Memory B cell (primary cell): ENCODE data around the gene FCHO1.

Experiments
- ATAC-seq: fragments of 150-1000 bp; cut with Tn5 transposase; 2 replicates; pipeline ENCODE4 v1.10.0; 2021; ENCODE audit warnings: low read depth, mild to moderate bottlenecking, moderate library complexity
- DNase-seq, 2 donors: peaks; one replicate each; pipeline ENCODE4 v3.0.0; 2022; ENCODE audit warnings: low spot score in 2 of 2
- H3K27ac Mint-ChIP-seq: one replicate; pipeline ENCODE4 v1.8.0; 2022; ENCODE audit warnings: mild to moderate bottlenecking, moderate library complexity, mixed read lengths
- H3K27me3 Mint-ChIP-seq: one replicate; pipeline ENCODE4 v1.8.0; 2022; ENCODE audit warnings: mixed read lengths
- H3K36me3 Mint-ChIP-seq: one replicate; pipeline ENCODE4 v1.8.0; 2022; ENCODE audit warnings: mild to moderate bottlenecking, mixed read lengths
- H3K4me1 Mint-ChIP-seq: one replicate; pipeline ENCODE4 v1.8.0; 2022; ENCODE audit warnings: mixed read lengths
- H3K4me3 Mint-ChIP-seq: one replicate; pipeline ENCODE4 v1.8.0; 2022; ENCODE audit warnings: mild to moderate bottlenecking, moderate library complexity, mixed read lengths
- H3K9me3 Mint-ChIP-seq: one replicate; pipeline ENCODE4 v1.8.0; 2022; ENCODE audit warnings: mixed read lengths

The FCHO1 gene

DNA sequence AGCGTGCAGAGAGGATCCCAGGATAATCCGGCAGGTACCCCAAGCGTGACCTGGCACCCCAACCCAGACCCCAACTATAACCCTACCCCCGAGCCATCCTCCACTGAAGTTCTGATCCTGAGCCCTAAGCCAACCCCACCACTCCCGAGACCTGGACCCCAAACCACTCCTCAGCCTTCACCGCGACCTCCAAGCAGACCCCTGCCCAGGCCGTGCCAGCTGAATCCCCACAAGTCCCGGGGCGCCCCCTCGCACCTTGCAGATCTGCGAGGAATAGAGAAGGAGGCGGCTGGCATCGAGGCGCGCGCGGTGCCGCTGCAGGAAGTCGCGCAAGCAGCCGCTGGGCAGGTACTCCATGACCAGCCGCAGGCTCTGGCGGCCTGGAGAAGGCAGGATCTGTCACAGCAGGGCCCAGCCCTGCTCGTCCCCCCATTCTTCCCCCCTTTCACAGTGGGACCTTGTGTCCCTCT, 80.2 kb downstream of the FCHO1 start:
- Mint-ChIP-seq H3K4me3 (no peak overlapping the region), H3K9me3 (peaks cover 4% of the 10 kb centered on the region), H3K27ac (no peak overlapping the region), H3K4me1 (peaks cover 8% of the 10 kb centered on the region), H3K36me3 (peaks cover 33% of the 10 kb centered on the region), H3K27me3 (no peaks in the 10 kb centered on the region)
- DNase-seq (no peak), ATAC-seq (no peak)

- Mint-ChIP-seq H3K4me3 (no peak overlapping the region), H3K27ac (no peak overlapping the region), H3K9me3 (peaks cover 4% of the 10 kb centered on the region), H3K4me1 (peaks cover 8% of the 10 kb centered on the region), H3K27me3 (no peaks in the 10 kb centered on the region), H3K36me3 (peaks cover 34% of the 10 kb centered on the region)
- DNase-seq = no peak
- no peak for ATAC-seq
Measured at GRCh38 chr19:17832443-17833208, 81.3 kb downstream of the FCHO1 start.

- DNase-seq (no peak), ATAC-seq (no peak)
- H3K27me3 Mint-ChIP-seq = no peaks in the 10 kb centered on the region
- H3K4me1 Mint-ChIP-seq = peaks cover 8% of the 10 kb centered on the region
- peaks cover 33% of the 10 kb centered on the region for H3K36me3 Mint-ChIP-seq
- no peak overlapping the region for H3K27ac Mint-ChIP-seq
- peaks cover 4% of the 10 kb centered on the region for H3K9me3 Mint-ChIP-seq
- no peak overlapping the region for H3K4me3 Mint-ChIP-seq
Measured at GRCh38 chr19:17834350-17835181, 83.3 kb downstream of the FCHO1 start.

DNA sequence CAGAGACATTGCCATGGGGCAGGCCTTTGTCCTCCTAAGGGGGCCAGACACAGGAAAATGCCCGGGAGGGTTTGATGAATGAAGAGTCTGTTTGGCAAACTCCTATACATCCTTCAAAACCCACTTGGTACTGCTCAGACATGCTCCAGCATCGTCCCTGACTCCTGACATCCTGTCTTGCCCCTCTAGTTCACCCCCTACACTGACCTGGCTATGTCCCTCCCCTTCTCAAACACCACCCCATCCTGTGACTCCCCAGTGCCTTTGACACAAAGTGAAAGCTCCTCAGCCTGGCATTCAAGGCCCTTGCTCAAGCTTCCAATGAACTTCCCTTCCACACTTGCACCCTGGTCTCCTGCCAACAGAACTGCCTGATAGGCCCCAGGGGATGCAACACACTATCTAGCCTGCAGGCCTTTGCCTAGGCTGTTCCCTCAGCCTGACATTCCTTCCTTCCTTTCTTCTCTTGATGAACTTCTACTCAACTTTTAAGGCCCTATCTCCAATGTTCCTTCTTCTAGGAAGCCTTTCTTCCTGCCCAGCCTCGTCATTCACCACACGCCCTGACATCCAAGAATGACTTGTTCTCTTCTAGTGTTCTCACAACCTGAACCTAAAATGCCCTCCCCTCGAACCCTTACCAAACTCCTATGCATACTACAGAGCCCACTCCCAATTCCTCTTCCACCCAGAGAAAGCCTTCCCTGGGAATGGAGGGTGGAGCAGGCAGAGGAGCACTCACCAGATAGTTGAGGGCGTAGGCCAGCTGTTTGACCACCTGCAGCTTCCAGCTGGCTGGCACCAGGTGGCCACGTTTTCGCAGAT, 84.1 kb downstream of the FCHO1 start:
- Mint-ChIP-seq H3K4me3 (no peak overlapping the region), H3K9me3 (peaks cover 2% of the 10 kb centered on the region), H3K27me3 (no peaks in the 10 kb centered on the region), H3K36me3 (peaks cover 34% of the 10 kb centered on the region), H3K27ac (peak overlapping the region; percentile 11), H3K4me1 (peaks cover 6% of the 10 kb centered on the region)
- no peak for ATAC-seq
- no peak for DNase-seq

- H3K36me3 Mint-ChIP-seq = peaks cover 35% of the 10 kb centered on the region
- H3K4me3 Mint-ChIP-seq = no peak overlapping the region
- ATAC-seq = no peak
- H3K27me3 Mint-ChIP-seq = no peaks in the 10 kb centered on the region
- H3K27ac Mint-ChIP-seq = peak overlapping the region; percentile 86
- no peak for DNase-seq
- no peaks in the 10 kb centered on the region for H3K9me3 Mint-ChIP-seq
- peaks cover 4% of the 10 kb centered on the region for H3K4me1 Mint-ChIP-seq
Measured at GRCh38 chr19:17836530-17836929, 85.3 kb downstream of the FCHO1 start.

DNA sequence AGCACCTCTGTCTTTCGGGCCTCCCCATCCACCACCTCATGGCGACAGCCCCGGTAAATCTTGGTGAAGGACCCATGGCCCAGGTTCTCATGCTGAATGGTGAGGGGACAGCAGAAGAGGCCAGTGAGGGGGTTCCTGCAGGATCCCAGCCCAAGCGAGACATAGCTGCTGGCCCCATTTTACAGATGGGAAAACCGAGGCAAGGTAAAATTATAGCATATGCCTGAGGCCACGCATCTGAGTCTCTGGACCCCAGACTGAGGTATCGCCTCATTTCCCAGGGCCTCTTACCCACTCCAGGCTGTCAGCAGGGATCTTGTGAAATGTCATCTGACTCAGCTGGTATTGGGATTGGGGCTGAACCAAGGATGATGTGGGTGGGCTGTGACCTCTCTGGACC, 86.7 kb downstream of the FCHO1 start:
- no peak overlapping the region for H3K4me3 Mint-ChIP-seq
- H3K27me3 Mint-ChIP-seq = no peaks in the 10 kb centered on the region
- no peak for DNase-seq
- peaks cover 4% of the 10 kb centered on the region for H3K4me1 Mint-ChIP-seq
- H3K36me3 Mint-ChIP-seq = peaks cover 39% of the 10 kb centered on the region
- H3K27ac Mint-ChIP-seq = peak overlapping the region; percentile 20
- no peak for ATAC-seq
- no peaks in the 10 kb centered on the region for H3K9me3 Mint-ChIP-seq
